Calu3 (cell line): Measurements from ENCODE around the gene SMIM7. TPM values are rescaled to one million over a fixed set of nuclear protein-coding genes. Genes with fewer than 3 reads are reported as not detected.

ENCODE experiments used
- BruUV-seq: library from RNA; stranded (reverse); fragments of 400-500 nt; replicated peaks from 2 replicates; lab custom pipeline; 2021; lab: Mats Ljungman, UMichigan
- CTCF ChIA-PET: fragments of 300-600 bp; sonication (Branson Sonifier 250); formaldehyde crosslinking; loops from one replicate; lab custom pipeline; 2022; ENCODE audit warnings: antibody characterized with exemption; lab: Charles Lee
- DNase-seq: peaks from one replicate; pipeline ENCODE4 v3.0.0; 2022
- H3K27ac Mint-ChIP-seq: one replicate; pipeline ENCODE4 v1.8.0; 2022; ENCODE audit warnings: mixed read lengths; ENCODE audit not compliant: unreplicated experiment
- H3K27me3 Mint-ChIP-seq: one replicate; pipeline ENCODE4 v1.8.0; 2022; ENCODE audit warnings: mixed read lengths; ENCODE audit not compliant: unreplicated experiment
- H3K36me3 Mint-ChIP-seq: one replicate; pipeline ENCODE4 v1.8.0; 2022; ENCODE audit warnings: mild to moderate bottlenecking, moderate library complexity, mixed read lengths; ENCODE audit not compliant: insufficient read depth, unreplicated experiment
- H3K4me1 Mint-ChIP-seq: one replicate; pipeline ENCODE4 v1.8.0; 2022; ENCODE audit warnings: mild to moderate bottlenecking, low read depth, mixed read lengths; ENCODE audit not compliant: unreplicated experiment
- H3K4me3 Mint-ChIP-seq: one replicate; pipeline ENCODE4 v1.8.0; 2022; ENCODE audit warnings: mild to moderate bottlenecking, low read depth, moderate library complexity, mixed read lengths; ENCODE audit not compliant: unreplicated experiment
- H3K9me3 Mint-ChIP-seq: one replicate; pipeline ENCODE4 v1.8.0; 2022; ENCODE audit warnings: low read depth, mixed read lengths; ENCODE audit not compliant: unreplicated experiment
- CTCF ChIP-seq: fragments of 200-600 bp; IDR thresholded peaks from one replicate; pipeline ENCODE4 v1.8.0; 2022; ENCODE audit warnings: antibody characterized with exemption; ENCODE audit not compliant: unreplicated experiment
- intact Hi-C: fragments of 100-400 bp; cut with micrococcal nuclease; formaldehyde crosslinking; loops from one replicate; pipeline ENCODE4 v1.10.0; 2022; ENCODE audit not compliant: unreplicated experiment
- total RNA-seq: library from RNA; stranded (reverse); gene quantifications from 2 replicates; pipeline ENCODE4 v1.2.3, GENCODE V29; 2022

Gene SMIM7
- total RNA-seq, 1 experiment from 2014 or later: 40.9 TPM

GRCh38 chr19:16649734-16650133 lies 10.2 kb downstream of the SMIM7 start:
- DNase-seq: no peak
- intact Hi-C loops: no loop called here
- H3K9me3 Mint-ChIP-seq: no peaks in the 10 kb centered on the region
- H3K36me3 Mint-ChIP-seq: peaks cover 12% of the 10 kb centered on the region
- no TSS peak for BruUV-seq
- CTCF ChIA-PET: interaction anchor here (0.7 kb wide), 1 partner anchor 1312 kb away, joined by 4 read pairs; no protein-coding TSS in a partner anchor
- TF ChIP-seq CTCF: no peak
- H3K4me3 Mint-ChIP-seq: no peak overlapping the region
- no peak overlapping the region for H3K27ac Mint-ChIP-seq
- no peaks in the 10 kb centered on the region for H3K4me1 Mint-ChIP-seq
- no peaks in the 10 kb centered on the region for H3K27me3 Mint-ChIP-seq

- intact Hi-C loops: no loop called here
- H3K36me3 Mint-ChIP-seq: peaks cover 21% of the 10 kb centered on the region
- CTCF ChIA-PET: interaction anchor here (0.7 to 0.8 kb wide), 2 partner anchors 274 to 1266 kb away, joined by 4 to 5 read pairs; no protein-coding TSS in a partner anchor
Observed at GRCh38 chr19:16645140-16645539, 14.8 kb downstream of the SMIM7 start.

GRCh38 chr19:16641695-16642094 lies 18.2 kb downstream of the SMIM7 start:
- Mint-ChIP-seq H3K27ac (no peak overlapping the region), H3K4me3 (no peak overlapping the region), H3K4me1 (no peaks in the 10 kb centered on the region), H3K36me3 (peaks cover 23% of the 10 kb centered on the region), H3K27me3 (no peaks in the 10 kb centered on the region), H3K9me3 (no peaks in the 10 kb centered on the region)
- no peak for TF ChIP-seq CTCF
- intact Hi-C loops: no loop called here
- CTCF ChIA-PET: no interaction called here
- no peak for DNase-seq
- no TSS peak for BruUV-seq

More at GRCh38 chr19:16645140-16645539, 14.8 kb downstream of the SMIM7 start:
- Mint-ChIP-seq H3K4me3 (no peak overlapping the region), H3K27me3 (no peaks in the 10 kb centered on the region), H3K9me3 (no peaks in the 10 kb centered on the region), H3K27ac (no peak overlapping the region), H3K4me1 (no peaks in the 10 kb centered on the region)
- TF ChIP-seq CTCF: no peak
- no TSS peak for BruUV-seq
- no peak for DNase-seq

GRCh38 chr19:16640951-16641350 lies 19.0 kb downstream of the SMIM7 start:
- Mint-ChIP-seq H3K4me1 (no peaks in the 10 kb centered on the region), H3K36me3 (peaks cover 23% of the 10 kb centered on the region), H3K4me3 (no peak overlapping the region), H3K27me3 (no peaks in the 10 kb centered on the region), H3K27ac (no peak overlapping the region), H3K9me3 (no peaks in the 10 kb centered on the region)
- TF ChIP-seq CTCF: no peak
- intact Hi-C loops: no loop called here
- BruUV-seq: no TSS peak
- no peak for DNase-seq
- CTCF ChIA-PET: no interaction called here
